HG03175 (cell line): Measurements from ENCODE around the gene ACSBG1.

ENCODE experiments used
- ATAC-seq: cut with Tn5 transposase; IDR thresholded peaks from one replicate; pipeline ENCODE4 v1.9.1; 2021; ENCODE audit warnings: mild to moderate bottlenecking, moderate library complexity; ENCODE audit not compliant: unreplicated experiment

ACSBG1 gene

GRCh38 chr15:78204351-78205309, 29.7 kb downstream of the ACSBG1 start:
- no peak for ATAC-seq

- no peak for ATAC-seq
These were observed 30.8 kb downstream of the ACSBG1 start for GRCh38 chr15:78203346-78204225.

- no peak for ATAC-seq
These were observed 32.8 kb downstream of the ACSBG1 start for GRCh38 chr15:78201281-78202190.

GRCh38 chr15:78200276-78200930, 34.0 kb downstream of the ACSBG1 start:
- ATAC-seq = no peak

GRCh38 chr15:78197632-78198031, 36.7 kb downstream of the ACSBG1 start:
- ATAC-seq = no peak

GRCh38 chr15:78195735-78196201, 38.6 kb downstream of the ACSBG1 start:
- no peak for ATAC-seq

GRCh38 chr15:78194568-78194925, 39.8 kb downstream of the ACSBG1 start:
- no peak for ATAC-seq

GRCh38 chr15:78193731-78194567, 40.4 kb downstream of the ACSBG1 start:
- ATAC-seq = no peak

GRCh38 chr15:78192826-78193594, 41.4 kb downstream of the ACSBG1 start:
- no peak for ATAC-seq

GRCh38 chr15:78182821-78183220, 51.5 kb downstream of the ACSBG1 start:
- no peak for ATAC-seq

GRCh38 chr15:78182336-78182700, 52.0 kb downstream of the ACSBG1 start:
- ATAC-seq = no peak

GRCh38 chr15:78179906-78180305, 54.5 kb downstream of the ACSBG1 start:
- no peak for ATAC-seq

GRCh38 chr15:78179286-78179840, 55.0 kb downstream of the ACSBG1 start:
- ATAC-seq = no peak

GRCh38 chr15:78178064-78178463, 56.3 kb downstream of the ACSBG1 start:
- ATAC-seq = no peak

GRCh38 chr15:78177447-78177873, 56.9 kb downstream of the ACSBG1 start:
- ATAC-seq = no peak

- no peak for ATAC-seq
These were observed 59.0 kb downstream of the ACSBG1 start for GRCh38 chr15:78175330-78175729.

GRCh38 chr15:78174401-78174800, 60.0 kb downstream of the ACSBG1 start:
- no peak for ATAC-seq

- ATAC-seq = no peak
These were observed 62.4 kb downstream of the ACSBG1 start for GRCh38 chr15:78171864-78172472.
